C4-2B (cell line): ENCODE results near the gene CMTM7.

Experiments
- H3K27ac ChIP-seq: fragments of 450-650 bp; 2 replicates; pipeline ENCODE4 v1.5.1; 2017
- CTCF ChIP-seq: fragments of 450-650 bp; conservative IDR thresholded peaks from 2 replicates; pipeline ENCODE4 v1.5.1; 2017; ENCODE audit warnings: mild to moderate bottlenecking
- ZFX ChIP-seq: fragments of 450-650 bp; IDR thresholded peaks from 2 replicates; pipeline ENCODE4 v1.6.1; 2017

The CMTM7 gene

GRCh38 chr3:32406486-32407408, 15.1 kb downstream of the CMTM7 start:
- no peak for TF ChIP-seq ZFX
- no peak for TF ChIP-seq CTCF
- no peak overlapping the region for H3K27ac ChIP-seq

GRCh38 chr3:32410367-32411246, 19.0 kb downstream of the CMTM7 start:
- TF ChIP-seq ZFX (no peak), CTCF (no peak)
- no peak overlapping the region for H3K27ac ChIP-seq

DNA sequence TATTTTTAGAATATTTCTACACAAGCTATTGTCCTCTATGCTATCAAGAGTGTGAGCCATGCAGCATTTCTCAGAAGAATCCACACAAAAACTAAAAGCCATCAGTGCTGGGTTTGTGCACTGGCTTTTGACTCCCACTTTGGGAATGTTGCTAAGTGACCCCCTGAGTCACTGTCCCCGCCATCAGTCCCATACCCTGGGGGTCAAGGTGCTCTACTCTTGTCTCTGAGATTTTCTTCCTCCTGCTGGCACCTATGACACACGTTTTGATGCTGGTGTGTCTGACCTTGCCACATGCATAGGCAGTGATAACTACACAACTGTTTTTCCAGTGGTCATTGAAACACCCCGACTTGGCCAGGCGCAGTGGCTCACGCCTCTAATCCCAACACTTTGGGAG, 19.8 kb downstream of the CMTM7 start:
- H3K27ac ChIP-seq = no peak overlapping the region
- TF ChIP-seq ZFX (no peak), CTCF (no peak)

DNA sequence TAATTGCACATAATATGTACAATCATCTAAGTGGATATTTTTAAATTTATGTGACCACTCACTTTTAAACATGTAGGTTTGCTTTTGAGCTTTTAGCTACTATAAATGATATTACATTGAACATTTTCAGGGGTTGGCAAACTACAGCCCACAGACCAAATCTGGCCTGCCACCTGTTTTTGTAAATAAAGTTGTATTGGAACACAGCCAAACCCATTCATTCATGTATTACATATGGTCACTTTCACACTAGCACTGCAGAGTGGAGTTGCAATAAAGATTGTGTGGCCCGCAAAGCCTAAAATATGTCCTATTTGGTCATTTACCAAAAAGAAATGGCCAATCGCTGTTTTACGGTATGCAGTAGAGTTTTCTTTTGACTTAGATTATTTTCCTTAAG, 21.2 kb downstream of the CMTM7 start:
- H3K27ac ChIP-seq = no peak overlapping the region
- TF ChIP-seq ZFX = no peak
- TF ChIP-seq CTCF = no peak

GRCh38 chr3:32413845-32414521, 22.3 kb downstream of the CMTM7 start:
- TF ChIP-seq ZFX (no peak), CTCF (no peak)
- no peak overlapping the region for H3K27ac ChIP-seq

GRCh38 chr3:32414522-32415202, 23.0 kb downstream of the CMTM7 start:
- TF ChIP-seq ZFX = no peak
- no peak for TF ChIP-seq CTCF

More at GRCh38 chr3:32414522-32415202, 23.0 kb downstream of the CMTM7 start:
- H3K27ac ChIP-seq = no peak overlapping the region
